Right lung (tissue), 5 donors: Measurements from ENCODE around the gene CABLES2. TPM values are rescaled to one million over a fixed set of nuclear protein-coding genes. Genes with fewer than 3 reads are reported as not detected.

Experiments
- DNase-seq, 2 donors: peaks; one replicate each; pipeline ENCODE4 v3.0.0-alpha.2; 2013
- polyA plus RNA-seq, 5 donors: library from polyadenylated mRNA; unstranded; fragments of 120-200 nt; gene quantifications; one replicate each; pipeline versions ENCODE4 v1.2.1 to v1.2.3, GENCODE V29; 2013; ENCODE audit warnings: inconsistent platforms in 1 of 5, low replicate concordance in 1 of 5; ENCODE audit not compliant: insufficient read length in 5 of 5, insufficient read depth in 1 of 5

The CABLES2 gene
- polyA plus RNA-seq, 5 donors: 11.9 to 14.8 (median 14.7) TPM

DNA sequence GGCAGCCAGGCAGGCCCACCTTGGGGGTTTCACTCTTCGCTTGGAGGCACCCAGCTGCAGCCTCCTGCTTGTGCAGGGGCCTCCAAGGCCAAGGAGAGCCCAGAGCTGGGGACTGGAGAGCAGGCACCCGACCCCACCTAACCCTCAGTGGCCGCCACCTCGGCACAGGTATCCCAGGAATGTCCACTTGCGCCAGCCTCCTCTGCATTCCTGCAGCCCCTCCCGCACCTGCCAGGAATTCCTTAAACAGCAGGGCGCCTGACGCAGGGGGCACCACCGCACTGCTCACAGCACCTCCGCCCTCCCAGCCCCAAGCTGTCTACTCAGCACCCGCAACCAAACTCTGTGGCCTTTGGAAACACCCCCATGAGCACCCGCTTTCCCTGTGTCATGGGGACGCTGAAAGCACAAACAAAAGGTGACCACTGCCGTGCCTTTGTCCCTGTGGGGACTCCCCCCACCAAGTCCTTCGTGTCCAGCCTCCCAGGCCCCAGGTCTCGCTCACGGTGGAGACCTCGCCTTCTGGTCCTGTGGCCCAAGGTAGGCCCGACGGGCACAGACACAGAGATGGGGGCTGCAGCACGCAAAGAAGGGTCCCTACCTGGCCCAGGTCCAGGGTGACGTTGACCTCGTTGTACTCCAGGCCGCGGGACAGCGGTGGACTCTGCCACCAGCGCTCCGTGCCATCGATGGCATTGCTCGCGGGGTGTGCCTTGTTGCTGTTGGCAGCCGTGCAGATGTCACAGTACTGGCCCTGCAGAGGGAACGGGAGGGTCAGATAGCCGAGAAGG is 45.1 kb downstream of the CABLES2 start:
- no peak for DNase-seq

DNA sequence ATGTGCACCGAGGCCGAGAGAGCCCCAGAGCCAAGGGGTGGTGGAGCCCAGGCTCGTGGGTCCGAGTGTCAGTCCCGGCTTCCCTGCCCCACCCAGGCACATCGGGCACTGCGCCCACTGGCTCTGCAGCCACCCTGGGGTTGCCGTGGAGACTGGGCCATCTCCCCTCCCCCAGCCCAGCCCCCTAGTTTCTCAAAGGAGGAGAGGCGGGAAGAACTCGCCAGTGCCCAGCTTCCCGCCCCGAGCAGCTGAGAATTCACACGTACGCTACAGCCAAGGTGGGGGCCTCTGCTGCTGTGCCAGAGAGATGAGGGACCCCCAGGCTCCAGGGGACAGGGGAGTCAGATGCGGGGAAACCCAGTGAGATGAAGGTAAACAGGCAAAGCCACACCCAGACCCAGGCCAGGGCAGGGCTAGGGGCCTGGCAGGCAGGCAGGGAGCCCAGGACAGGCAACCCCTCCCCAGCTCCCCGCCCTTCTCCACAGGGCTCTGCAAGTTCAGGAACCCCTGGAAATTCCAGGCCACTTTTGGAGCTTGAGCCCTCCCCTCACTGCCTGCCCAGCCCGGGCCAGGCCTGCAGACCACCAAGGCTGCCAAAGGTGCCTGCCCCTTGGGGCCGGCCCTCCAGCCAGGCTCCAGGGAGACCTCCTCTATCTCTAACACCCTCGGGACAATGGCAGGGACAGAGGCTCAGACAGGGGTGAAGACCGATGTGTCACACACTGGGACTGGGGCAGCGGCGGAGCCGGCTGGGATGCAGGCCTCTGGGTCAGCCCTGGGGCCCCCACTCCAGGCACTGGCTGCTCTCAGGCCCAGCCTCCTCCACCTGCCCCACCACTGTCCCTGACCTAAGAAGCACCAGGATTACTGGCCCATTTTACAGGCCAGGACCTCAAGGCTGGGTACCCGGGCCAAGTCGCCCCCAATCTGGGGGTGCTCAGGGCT is 46.0 kb downstream of the CABLES2 start:
- DNase-seq: no peak

DNA sequence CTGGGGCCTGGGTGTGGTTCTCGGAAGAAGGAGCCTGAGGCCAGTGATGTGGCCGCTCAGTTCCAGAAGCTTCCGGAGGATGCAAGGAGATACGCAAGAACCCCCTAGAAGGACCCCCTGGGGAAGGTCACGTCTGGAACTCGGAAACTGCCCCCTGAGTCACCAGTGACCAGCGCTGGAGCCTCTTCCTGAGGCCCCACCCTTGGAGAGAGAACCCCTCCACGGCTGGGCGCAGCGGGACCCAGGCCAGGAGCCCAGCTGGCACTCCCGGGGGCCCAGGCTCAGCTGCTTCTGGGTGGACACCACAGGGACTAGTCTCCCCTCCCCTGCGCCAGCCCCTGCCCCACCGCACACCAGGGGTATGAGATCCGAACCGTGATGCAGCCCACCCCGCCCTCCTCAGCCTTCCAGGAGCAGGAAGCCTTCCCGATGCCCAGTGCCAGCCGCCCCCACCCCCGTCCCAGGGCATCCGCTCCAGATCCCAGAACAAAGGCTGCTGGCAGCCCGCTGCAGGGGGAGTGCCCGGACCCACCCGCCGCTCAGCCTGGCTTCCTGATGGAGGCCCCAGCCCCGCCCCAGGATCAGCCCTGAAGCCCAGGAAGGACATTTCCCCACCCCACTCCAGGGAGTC is 47.5 kb downstream of the CABLES2 start:
- DNase-seq: no peak

DNA sequence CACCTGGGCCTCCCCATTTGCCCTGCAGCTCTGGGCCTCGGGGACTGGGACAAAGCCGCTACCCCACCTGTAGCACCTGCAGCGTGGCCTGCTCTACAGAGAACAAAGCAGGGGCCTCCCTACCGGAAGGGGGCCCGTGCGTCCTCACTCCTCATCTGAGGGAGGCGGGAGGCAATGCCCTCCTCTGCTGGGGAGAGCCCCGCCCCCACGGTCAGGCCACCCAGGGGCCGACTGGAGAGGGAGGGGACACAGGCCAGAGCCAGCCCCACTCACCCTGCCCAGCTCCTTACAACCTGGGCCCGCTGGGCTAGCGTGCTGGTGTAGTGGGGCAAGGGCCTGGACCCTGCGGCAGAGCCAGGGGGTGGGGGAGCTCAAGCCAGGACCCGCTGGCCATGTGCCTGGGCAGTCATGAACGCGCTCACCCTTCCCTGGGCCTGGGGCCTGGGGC is 48.0 kb downstream of the CABLES2 start:
- DNase-seq: no peak

DNA sequence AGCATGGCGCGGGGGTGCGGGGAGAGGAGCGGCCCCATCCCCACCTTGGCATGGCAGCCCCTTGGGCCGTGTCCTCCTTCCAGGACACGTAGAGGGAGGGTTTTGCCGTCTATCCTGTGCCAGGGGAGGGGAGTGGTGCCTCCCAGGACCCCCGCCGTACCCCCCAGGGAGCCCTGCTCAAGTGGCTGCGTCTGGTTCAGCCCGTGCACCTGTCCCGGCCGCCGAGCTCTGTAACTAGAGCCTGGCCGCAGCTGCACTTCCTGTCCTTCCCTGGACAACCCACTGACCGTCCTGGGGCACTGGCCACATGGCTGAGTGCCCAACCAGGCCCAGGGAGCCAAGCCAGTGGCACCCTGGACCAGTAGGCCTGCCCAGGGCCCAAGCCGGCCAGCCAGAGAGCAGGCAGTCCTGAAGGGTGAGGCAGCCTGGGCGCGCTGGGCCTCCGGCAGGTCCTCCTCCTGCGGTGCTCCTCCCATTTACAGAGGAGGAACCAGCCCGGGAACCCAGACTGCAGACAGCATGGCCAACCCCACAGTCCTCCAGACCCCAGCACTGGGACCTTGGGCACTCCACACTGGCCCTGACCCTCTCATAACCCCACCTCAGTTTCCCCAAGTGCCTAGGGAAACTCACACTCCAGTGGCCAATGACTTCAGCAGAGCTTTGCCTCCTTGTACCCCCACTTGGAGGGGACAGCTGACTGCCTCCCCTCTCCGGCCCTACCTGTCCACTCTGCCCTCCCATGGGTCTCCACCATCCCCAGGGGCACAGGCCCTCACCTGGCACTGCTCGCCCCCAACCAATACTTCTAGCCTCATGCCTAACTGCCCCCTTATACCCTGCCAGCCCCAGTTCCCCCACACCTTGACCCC is 48.7 kb downstream of the CABLES2 start:
- no peak for DNase-seq

DNA sequence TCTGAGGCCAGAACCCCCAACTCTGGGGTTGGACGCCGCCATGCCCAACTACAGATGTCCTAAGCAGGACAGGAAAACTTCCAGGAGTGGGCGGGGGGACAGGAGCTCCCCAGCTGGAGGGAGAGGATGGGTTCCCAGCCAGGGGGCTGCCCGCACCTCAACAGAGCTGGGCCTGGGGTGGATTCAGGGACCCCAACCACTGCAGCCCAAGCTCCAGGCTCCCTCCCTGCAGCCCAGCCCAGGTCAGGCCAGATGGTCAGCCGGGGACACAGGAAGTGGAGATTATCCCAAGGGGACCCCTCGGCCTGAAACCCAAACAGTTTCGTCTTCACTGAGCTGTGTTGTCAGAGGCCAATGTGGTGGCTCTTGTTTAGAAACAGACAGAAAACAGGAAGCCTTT is 49.4 kb downstream of the CABLES2 start:
- DNase-seq: no peak

DNA sequence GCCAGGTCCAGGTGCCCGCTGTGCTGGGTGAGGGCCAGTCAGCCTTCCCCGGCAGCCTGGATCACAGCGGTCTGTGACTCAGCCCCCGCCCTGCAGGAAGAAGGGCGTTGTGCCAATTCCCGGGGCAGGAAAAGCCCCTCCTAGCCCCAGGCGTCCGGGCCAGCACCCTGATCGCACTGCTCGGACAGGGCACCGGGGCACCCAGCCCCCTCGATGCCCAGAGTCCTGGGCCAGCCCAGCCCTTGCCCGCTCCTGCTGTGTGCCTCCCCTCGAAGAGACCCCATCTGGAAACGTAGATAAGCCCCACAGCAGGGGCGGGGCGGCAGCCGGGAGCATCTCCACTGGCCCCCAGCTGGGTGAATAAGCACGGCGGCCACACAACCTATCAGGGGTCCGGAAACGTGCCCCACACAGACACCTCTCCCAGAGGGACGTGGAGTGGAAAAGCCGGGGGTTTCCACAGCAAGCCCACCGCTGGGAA is 49.9 kb downstream of the CABLES2 start:
- DNase-seq: no peak

DNA sequence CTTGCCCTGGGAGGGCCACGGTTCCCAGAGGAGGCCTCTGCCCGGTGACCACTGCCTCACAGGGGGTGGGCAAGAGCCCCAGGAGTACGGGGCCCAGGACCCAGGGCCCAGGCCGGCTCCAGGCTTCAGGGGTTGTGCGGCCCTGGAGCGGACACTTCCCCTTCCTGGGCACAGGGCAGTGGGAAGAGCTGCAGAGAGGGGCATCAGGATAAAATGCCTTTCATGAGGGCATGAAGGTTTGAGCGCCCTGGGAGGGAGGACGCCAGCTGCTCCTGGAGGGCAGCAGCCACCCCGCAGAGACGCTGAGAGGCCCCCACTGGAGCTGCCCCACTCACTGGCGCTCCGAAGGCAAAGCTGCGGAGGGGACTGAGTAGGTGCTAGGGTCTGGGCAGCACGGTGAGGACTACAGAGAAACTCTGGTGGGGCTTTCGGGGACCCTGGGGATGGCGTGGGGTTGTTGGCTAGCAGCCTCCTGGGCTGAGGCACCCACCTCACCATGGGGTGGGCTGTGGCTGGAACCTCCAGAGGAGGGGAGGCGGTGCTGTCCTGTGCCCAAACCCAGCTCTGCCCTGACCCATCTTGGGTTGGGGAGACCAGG is 50.4 kb downstream of the CABLES2 start:
- DNase-seq: no peak

DNA sequence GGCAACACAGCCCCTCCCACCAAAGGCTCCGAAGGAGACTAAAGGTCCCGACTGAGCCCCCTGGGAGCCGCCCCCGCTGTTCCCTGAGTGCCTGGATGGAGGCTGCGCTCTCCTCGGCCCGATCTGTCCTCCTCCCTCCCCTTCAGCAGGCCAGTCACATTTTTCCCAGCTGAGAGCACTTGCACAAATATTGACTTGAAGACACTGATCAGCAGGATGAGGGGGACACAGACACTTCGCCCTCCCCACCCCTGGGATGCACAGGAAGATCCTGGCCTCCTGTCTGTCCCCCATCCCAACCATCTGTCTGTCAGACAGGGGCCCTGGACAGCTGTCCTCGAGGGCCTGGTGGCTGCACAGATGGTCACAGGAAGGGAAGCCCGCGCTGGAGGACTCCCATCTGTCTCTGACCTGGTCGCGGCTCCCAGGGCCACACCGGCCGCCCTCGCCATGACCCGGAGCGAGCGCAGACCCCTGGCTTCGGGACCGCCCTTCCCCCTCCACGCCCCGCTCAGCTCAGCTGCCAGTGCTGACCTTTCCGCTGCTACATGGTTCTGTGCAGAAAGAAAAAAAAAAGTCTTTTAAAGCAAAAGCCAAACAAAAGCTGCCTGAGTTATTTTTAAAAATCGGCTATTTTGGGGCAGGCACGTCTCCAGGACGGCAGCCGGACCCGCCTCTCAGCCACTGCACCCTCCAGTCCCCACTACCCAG is 51.1 kb downstream of the CABLES2 start:
- no peak for DNase-seq

DNA sequence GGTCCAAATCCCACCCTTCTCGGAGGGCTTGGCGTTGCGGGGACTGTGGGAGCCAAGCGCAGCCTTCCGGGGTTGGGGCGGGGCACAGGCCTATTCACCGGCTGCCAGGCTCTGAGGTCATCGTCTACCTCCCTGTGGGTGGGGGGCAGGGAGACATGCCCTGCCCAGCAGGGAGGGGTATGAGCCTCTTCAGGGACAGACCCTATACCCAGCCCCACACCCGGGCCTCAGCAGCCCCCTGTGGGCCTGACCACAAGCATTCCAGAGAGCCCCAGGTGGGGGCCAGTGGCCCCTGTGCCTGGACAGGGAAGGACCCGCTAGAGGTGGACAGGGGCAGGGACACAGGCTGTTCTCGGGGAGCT is 51.6 kb downstream of the CABLES2 start:
- no peak for DNase-seq

DNA sequence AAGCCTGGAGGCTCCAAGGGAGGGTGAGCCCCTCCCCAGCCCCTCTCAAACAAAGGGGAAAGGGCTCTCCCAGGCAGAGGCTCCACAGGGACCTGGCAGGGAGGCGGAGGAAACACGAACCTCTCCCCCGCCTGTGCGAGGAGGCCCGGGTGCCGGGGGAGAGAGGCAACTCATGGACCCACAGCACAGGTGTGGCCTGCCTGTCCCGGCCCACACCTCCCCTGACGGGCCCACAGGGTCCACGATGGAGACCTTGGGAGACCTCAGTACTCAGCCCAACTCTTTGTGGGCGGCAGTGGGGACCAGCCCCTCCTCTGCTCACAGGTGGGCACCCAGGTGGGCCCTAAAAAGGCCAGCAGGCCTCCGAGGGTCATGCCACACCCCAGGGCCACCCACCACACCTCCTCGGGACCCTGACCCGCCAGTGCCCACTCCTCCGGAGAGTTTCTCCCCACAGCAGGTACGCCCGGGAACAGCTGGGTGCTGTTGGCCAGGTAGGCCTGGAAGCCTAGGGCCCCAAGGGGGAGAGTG is 52.2 kb downstream of the CABLES2 start:
- no peak for DNase-seq

DNA sequence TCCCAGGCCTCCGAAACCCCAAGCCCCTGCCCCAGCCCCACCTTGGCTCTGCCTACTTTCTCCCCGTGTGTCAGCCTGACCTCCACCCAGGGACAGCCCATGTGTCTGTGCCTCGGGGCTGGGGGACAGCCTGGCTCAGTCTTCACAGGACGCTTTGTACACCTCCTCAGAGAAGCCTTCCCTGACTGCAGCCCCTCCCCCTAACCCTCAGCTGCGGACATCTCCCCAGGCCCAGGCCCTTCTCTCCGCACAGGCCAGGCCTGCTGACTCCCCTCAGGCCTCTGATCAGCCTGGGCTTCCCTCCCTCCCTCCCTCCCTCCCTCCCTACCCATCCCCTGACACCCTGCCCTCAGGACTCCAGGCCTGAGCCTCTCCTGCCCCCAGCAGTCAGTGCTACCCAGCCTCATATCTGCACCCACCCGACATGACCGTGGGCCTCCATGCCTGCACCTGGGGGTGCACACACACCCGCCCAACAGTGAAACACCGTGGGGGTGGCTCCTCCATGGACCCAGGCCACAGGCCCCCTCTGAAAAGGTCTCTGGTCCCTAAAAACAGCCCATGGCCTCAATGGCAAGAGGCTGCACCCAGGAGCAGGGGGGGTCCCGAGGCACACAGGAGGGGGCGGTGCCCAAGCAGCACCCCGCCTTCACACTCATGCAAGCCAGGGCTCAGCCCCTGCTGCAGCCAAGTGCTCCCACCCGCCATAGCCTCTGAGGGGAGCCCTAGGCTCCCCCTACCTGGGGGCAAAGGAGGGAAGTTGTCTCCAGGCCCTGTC is 52.9 kb downstream of the CABLES2 start:
- DNase-seq: no peak

DNA sequence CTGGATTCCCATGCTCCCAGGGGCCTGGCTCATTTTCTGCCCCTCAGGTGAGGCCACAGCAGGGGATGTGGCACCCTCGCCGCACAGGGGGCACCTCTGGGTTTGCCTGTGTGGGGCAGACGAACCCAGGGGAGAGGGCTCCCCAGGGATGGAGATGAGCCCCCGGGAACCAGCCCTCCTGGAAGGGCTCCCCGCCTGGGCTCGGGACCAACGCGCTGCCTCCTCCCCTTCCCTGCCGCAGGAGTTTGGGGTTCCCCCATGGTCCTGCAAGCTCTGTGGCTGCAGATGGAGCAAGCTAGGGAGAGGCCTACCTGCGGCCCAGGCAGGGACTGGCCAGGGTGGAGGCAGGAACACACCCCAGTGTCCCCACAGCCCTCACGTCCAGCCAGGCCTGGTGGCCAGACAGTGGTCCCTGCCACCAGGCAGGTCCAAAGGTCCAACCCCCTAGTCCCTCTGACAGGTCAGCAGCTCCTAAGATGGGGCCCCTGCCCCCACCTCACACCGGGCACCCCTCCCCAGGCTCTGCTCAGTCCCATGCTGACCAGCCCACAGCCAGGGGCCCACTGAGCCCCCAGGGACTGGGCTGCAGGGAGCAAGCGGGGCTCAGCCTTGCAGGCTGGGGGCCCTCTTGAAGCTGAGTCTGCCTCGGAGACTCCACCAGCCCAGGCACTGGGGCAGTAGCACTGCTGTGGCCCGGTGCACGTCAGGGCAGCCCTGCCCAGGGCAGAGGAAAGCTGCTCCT is 53.6 kb downstream of the CABLES2 start:
- no peak for DNase-seq

DNA sequence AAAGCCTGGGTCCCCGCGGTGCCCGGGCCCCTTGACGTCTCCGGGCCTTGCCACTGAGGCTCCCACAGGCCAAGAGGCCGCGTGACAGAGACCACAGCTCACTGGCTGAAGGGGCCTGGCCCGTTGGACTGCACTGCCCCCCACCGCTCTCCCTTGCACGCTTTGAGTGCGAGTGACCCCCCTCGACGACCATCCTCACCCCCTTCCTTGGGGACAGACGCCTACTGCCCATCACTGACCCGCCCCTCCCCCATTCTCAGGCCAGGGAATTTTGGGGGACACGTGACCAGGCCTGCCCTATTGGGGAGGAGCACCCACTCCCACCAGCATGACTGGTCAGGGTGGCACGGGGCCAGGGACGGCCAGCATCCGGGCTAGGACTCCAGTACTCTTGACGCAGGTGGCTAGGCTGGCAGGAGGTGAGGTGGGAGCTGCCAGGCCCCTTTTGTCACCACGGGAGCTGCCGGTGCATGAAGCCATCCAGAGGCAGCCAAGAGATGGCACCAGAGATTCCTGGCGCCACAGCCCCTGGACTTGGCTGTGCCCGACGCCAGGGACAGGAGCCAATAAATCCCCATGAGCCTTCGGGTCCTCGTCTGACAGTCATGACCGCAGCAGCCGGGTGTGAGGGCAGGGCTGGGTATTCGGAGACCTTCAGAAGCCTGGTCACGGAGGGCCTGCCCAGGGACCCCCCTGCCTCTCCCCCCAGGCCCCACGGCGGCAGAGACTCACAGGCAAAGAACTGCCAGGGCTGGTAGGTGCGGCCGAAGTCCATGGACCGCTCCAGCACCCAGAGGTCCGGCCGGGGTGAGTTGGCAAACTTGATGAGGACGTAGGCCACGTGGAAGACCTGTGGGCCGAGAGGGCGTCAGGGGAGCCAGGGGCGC is 54.4 kb downstream of the CABLES2 start:
- no peak for DNase-seq

DNA sequence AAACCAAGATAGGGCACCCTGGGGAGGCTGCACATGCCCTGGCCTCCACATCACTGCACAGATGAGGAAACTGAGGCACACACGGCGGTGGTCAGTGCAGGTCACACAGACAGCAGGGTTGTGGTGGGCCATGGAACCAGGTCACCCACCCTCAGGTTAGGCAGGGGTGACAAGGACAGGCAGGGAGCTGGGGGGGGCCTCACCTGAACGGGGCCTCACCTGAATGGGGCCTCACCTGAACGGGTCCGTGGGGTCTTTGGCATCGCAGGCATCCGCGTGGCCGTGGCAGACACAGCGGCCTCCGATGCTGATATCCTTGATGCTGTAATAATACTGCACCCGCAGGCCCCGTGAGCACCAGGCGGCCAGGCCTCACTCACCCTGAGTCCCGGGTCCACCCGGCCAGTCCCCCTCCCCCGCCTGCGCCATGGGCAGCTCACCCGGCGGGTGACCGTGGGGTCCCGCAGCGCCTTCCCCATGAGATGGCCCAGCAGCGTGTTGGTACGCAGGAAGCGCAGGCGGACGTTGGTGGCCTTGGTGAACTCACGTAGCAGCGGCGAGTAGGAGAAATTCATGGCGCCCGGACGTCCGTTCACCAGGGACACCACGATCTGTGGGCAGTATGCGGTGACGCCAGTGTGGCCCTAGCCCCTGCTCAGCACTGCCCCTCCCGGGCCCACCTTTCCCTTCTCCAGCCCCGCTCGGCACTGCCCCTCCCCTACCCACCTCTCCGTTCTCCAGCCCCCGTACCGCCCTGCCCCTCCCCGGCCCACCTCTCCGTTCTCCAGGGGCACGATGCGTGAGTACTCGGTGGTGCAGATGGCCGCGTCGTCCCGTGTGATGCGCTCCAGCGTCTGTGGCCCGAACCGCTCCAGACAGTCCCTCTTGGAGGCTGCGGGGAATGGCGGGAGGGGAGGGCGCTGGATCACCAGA is 55.4 kb downstream of the CABLES2 start:
- no peak for DNase-seq
